NCI-H460 (cell line): ENCODE data around the gene PADI4. TPM values are rescaled to one million over a fixed set of nuclear protein-coding genes. Genes with fewer than 3 reads are reported as not detected.

Experiments used
- small RNA-seq, 2 experiments: library from RNA; depleted of rRNA; stranded (forward); fragments of <200 nt; gene quantifications; one replicate each; pipeline ENCODE3, GENCODE V24; 2014
- total RNA-seq: library from RNA; depleted of rRNA; stranded (reverse); fragments of >200 nt; shearing (Covaris generic); gene quantifications from 2 replicates; pipeline ENCODE4 v1.2.3, GENCODE V29; 2014; rRNA removed

The PADI4 gene
- total RNA-seq, 1 experiment from 2014 or later, result not detected

Small RNA genes within 50 kb of the gene (small RNA-seq; reads per million reads assigned to genes)
- 0 reads per million in 2 experiments for gene MIR3972

Other genes with a start within 250 kb of the PADI4 start
- 0.10 TPM in 1 of 2 replicates, not detected in the other for gene PADI2, start 188.7 kb upstream of the PADI4 start, total RNA-seq
- gene PADI1, start 103.1 kb upstream of the PADI4 start, total RNA-seq, result not detected in 2 replicates
- gene PADI3, start 59.1 kb upstream of the PADI4 start, total RNA-seq, result not detected in 2 replicates
- not detected in 2 replicates for gene PADI6, start 64.0 kb downstream of the PADI4 start, total RNA-seq
- gene RCC2, start 131.5 kb downstream of the PADI4 start, total RNA-seq, result 72.6 and 75.0 TPM in 2 replicates
- 3.3 and 3.8 TPM in 2 replicates for gene ARHGEF10L, start 231.5 kb downstream of the PADI4 start, total RNA-seq